Activated naive CD4-positive, alpha-beta T cell treated with anti-CD3 and anti-CD28 coated beads, Interleukin-2, amount 10 ng/mL, durations not matched to agents 7 days and 5 days (primary cell): ENCODE data around the gene RSPH3.

ENCODE experiments used
- CTCF ChIA-PET: fragments of 350-600 bp; sonication (Branson Sonifier 250); formaldehyde crosslinking; loops from one replicate; lab custom pipeline; 2021; ENCODE audit warnings: antibody characterized with exemption; lab: Charles Lee
- DNase-seq: peaks from one replicate; pipeline ENCODE4 v3.0.0-alpha.2; 2020
- H3K27ac Mint-ChIP-seq: one replicate; pipeline ENCODE4 v1.8.0; 2021; ENCODE audit warnings: mild to moderate bottlenecking, moderate library complexity, mixed read lengths
- H3K27me3 Mint-ChIP-seq: one replicate; pipeline ENCODE4 v1.8.0; 2021; ENCODE audit warnings: mild to moderate bottlenecking, mixed read lengths
- H3K36me3 Mint-ChIP-seq: one replicate; pipeline ENCODE4 v1.8.0; 2021; ENCODE audit warnings: mixed read lengths
- H3K4me1 Mint-ChIP-seq: one replicate; pipeline ENCODE4 v1.8.0; 2021; ENCODE audit warnings: mixed read lengths
- H3K4me3 Mint-ChIP-seq: one replicate; pipeline ENCODE4 v1.8.0; 2021; ENCODE audit warnings: mild to moderate bottlenecking, moderate library complexity, mixed read lengths
- H3K9me3 Mint-ChIP-seq: one replicate; pipeline ENCODE4 v1.8.0; 2021; ENCODE audit warnings: mixed read lengths

Gene RSPH3

GRCh38 chr6:158924499-158925455 is 75.2 kb downstream of the RSPH3 start:
- DNase-seq: no peak
- Mint-ChIP-seq H3K27me3 (no peaks in the 10 kb centered on the region), H3K9me3 (peaks cover 2% of the 10 kb centered on the region), H3K4me3 (no peak overlapping the region), H3K36me3 (peaks cover 1% of the 10 kb centered on the region), H3K4me1 (no peaks in the 10 kb centered on the region), H3K27ac (no peak overlapping the region)
- CTCF ChIA-PET: no interaction called here

DNA sequence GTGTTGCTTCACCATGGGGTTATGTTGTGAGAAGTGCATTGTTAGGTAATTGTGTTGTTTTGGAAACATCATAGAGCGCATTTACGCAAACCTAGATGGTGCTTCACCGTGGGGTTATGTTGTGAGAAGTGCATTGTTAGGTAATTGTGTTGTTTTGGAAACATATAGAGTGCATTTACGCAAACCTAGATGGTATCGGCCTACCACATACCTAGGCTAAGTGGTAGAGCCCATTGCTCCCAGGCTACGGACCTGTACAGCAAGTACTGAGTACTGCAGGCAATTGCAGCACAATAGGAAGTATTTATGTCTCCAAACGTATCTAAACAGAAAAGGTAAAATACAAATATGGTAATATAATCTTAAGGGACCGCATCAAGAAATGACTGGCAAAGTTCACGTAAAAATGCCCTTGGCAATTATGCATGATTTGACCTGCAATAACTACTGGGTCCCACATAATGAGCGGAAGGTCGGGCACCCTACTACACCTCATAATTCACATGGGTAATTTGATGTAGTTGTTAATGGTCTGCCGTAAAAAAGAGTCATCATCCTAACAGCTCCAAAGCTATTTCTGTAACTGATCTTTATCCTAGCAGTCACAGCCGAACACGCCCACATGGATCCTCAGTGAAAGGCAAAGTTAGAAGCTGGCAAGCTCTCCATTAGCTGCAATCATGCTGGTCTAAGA is 76.0 kb downstream of the RSPH3 start:
- no peak overlapping the region for H3K27ac Mint-ChIP-seq
- no peaks in the 10 kb centered on the region for H3K4me1 Mint-ChIP-seq
- no peak for DNase-seq
- H3K4me3 Mint-ChIP-seq: no peak overlapping the region
- CTCF ChIA-PET: no interaction called here
- H3K27me3 Mint-ChIP-seq: no peaks in the 10 kb centered on the region
- peaks cover 2% of the 10 kb centered on the region for H3K9me3 Mint-ChIP-seq
- peaks cover under 1% of the 10 kb centered on the region for H3K36me3 Mint-ChIP-seq
